Muscle layer of duodenum (tissue), 2 donors: ENCODE results near the gene MSH3.
"Not testable (repeated sequence)": the region's sequence is repeated elsewhere in the genome, so short reads cannot be mapped to it uniquely, and the experiment has no call there.

Experiments used
- H3K27ac ChIP-seq: one replicate; pipeline ENCODE4 v1.7.0; 2013; ENCODE audit warnings: mild to moderate bottlenecking, low read length
- H3K27me3 ChIP-seq: one replicate; pipeline ENCODE4 v1.7.0; 2013; ENCODE audit warnings: low read depth, mild to moderate bottlenecking, control low read depth, low read length
- H3K36me3 ChIP-seq, 2 donors: one replicate each; pipeline ENCODE4 v1.7.0; 2013; ENCODE audit warnings: low read length in 2 of 2, control low read depth in 1 of 2, mild to moderate bottlenecking in 1 of 2; ENCODE audit not compliant: insufficient read depth in 2 of 2, control insufficient read depth in 1 of 2
- H3K4me1 ChIP-seq, 2 donors: one replicate each; pipeline ENCODE4 v1.7.0; 2013; ENCODE audit warnings: low read length in 2 of 2, mild to moderate bottlenecking in 2 of 2, control low read depth in 1 of 2, moderate library complexity in 1 of 2; ENCODE audit not compliant: insufficient read depth in 2 of 2, control insufficient read depth in 1 of 2
- H3K4me3 ChIP-seq, 2 donors: one replicate each; pipeline ENCODE4 v1.7.0; 2013; ENCODE audit warnings: low read length in 2 of 2, low read depth in 1 of 2, mild to moderate bottlenecking in 1 of 2
- H3K9me3 ChIP-seq, 2 donors: one replicate each; pipeline ENCODE4 v1.7.0; 2013; ENCODE audit warnings: low read length in 2 of 2, control low read depth in 1 of 2, mild to moderate bottlenecking in 1 of 2; ENCODE audit not compliant: control insufficient read depth in 1 of 2
- donor health status: healthy.

MSH3 gene

GRCh38 chr5:80824159-80824558 lies 169.7 kb downstream of the MSH3 start:
- peaks cover 0 to 20% of the 10 kb centered on the region in 2 donors for H3K36me3 ChIP-seq
- H3K27me3 ChIP-seq, H3K4me1 ChIP-seq, H3K4me3 ChIP-seq, H3K9me3 ChIP-seq, H3K27ac ChIP-seq: not testable (repeated sequence)

- peaks cover 0 to 18% of the 10 kb centered on the region in 2 donors for H3K36me3 ChIP-seq
- no peak overlapping the region for H3K4me3 ChIP-seq
- no peak overlapping the region for H3K27ac ChIP-seq
- peaks cover 5 to 9% of the 10 kb centered on the region in 2 donors for H3K9me3 ChIP-seq
- no peaks in the 10 kb centered on the region for H3K27me3 ChIP-seq
- no peaks in the 10 kb centered on the region for H3K4me1 ChIP-seq
Measured at GRCh38 chr5:80825786-80826460, 171.5 kb downstream of the MSH3 start.

- Histone ChIP-seq H3K27me3 (no peaks in the 10 kb centered on the region), H3K4me1 (no peaks in the 10 kb centered on the region), H3K27ac (no peak overlapping the region), H3K36me3 (no peaks in the 10 kb centered on the region), H3K4me3 (no peak overlapping the region), H3K9me3 (no peaks in the 10 kb centered on the region)
Measured at GRCh38 chr5:80834710-80835109, 180.3 kb downstream of the MSH3 start.

- no peaks in the 10 kb centered on the region for H3K9me3 ChIP-seq
- H3K4me1 ChIP-seq, result no peaks in the 10 kb centered on the region
- H3K4me3 ChIP-seq, result no peak overlapping the region
- H3K27ac ChIP-seq, result no peak overlapping the region
- H3K27me3 ChIP-seq, result no peaks in the 10 kb centered on the region
- H3K36me3 ChIP-seq, result no peaks in the 10 kb centered on the region
Measured at GRCh38 chr5:80835128-80835527, 180.7 kb downstream of the MSH3 start.

GRCh38 chr5:80837679-80838078 lies 183.2 kb downstream of the MSH3 start:
- Histone ChIP-seq H3K27me3 (no peaks in the 10 kb centered on the region), H3K4me1 (no peaks in the 10 kb centered on the region), H3K36me3 (no peaks in the 10 kb centered on the region), H3K4me3 (no peak overlapping the region), H3K9me3 (no peaks in the 10 kb centered on the region), H3K27ac (no peak overlapping the region)

- not testable (repeated sequence) for H3K4me1 ChIP-seq, H3K4me3 ChIP-seq, H3K9me3 ChIP-seq, H3K27me3 ChIP-seq, H3K27ac ChIP-seq, H3K36me3 ChIP-seq
Measured at GRCh38 chr5:80841026-80841797, 186.8 kb downstream of the MSH3 start.

- Histone ChIP-seq H3K9me3 (peaks cover 0 to 15% of the 10 kb centered on the region in 2 donors), H3K36me3 (peaks cover 0 to 28% of the 10 kb centered on the region in 2 donors)
- not testable (repeated sequence) for H3K27me3 ChIP-seq, H3K27ac ChIP-seq, H3K4me3 ChIP-seq, H3K4me1 ChIP-seq
Measured at GRCh38 chr5:80846422-80846821, 192.0 kb downstream of the MSH3 start.

- peaks cover 0 to 15% of the 10 kb centered on the region in 2 donors for H3K9me3 ChIP-seq
- peaks cover 0 to 31% of the 10 kb centered on the region in 2 donors for H3K36me3 ChIP-seq
- H3K4me1 ChIP-seq, H3K27ac ChIP-seq, H3K4me3 ChIP-seq, H3K27me3 ChIP-seq: not testable (repeated sequence)
Measured at GRCh38 chr5:80850168-80850567, 195.7 kb downstream of the MSH3 start.

- no peak overlapping the region for H3K4me3 ChIP-seq
- H3K27me3 ChIP-seq, result no peaks in the 10 kb centered on the region
- H3K9me3 ChIP-seq, result peaks cover 0 to 15% of the 10 kb centered on the region in 2 donors
- H3K4me1 ChIP-seq, result no peaks in the 10 kb centered on the region
- H3K36me3 ChIP-seq, result peaks cover 4 to 35% of the 10 kb centered on the region in 2 donors
- H3K27ac ChIP-seq, result no peak overlapping the region
Measured at GRCh38 chr5:80852331-80853245, 198.1 kb downstream of the MSH3 start.

- H3K27me3 ChIP-seq, result no peaks in the 10 kb centered on the region
- peaks cover 4 to 35% of the 10 kb centered on the region in 2 donors for H3K36me3 ChIP-seq
- no peak overlapping the region for H3K4me3 ChIP-seq
- H3K4me1 ChIP-seq, result no peaks in the 10 kb centered on the region
- H3K9me3 ChIP-seq, result peaks cover 0 to 15% of the 10 kb centered on the region in 2 donors
- H3K27ac ChIP-seq, result no peak overlapping the region
Measured at GRCh38 chr5:80853413-80853812, 199.0 kb downstream of the MSH3 start.

GRCh38 chr5:80854583-80854982 lies 200.1 kb downstream of the MSH3 start:
- H3K27me3 ChIP-seq, result no peaks in the 10 kb centered on the region
- no peak overlapping the region for H3K4me3 ChIP-seq
- H3K4me1 ChIP-seq, result no peaks in the 10 kb centered on the region
- H3K27ac ChIP-seq, result no peak overlapping the region
- H3K36me3 ChIP-seq, result peaks cover 4 to 24% of the 10 kb centered on the region in 2 donors
- peaks cover 0 to 10% of the 10 kb centered on the region in 2 donors for H3K9me3 ChIP-seq
